DOHH2 (cell line): ENCODE results near the gene SLC7A14.

ENCODE experiments used
- H3F3A ChIP-seq: fragments of 200-600 bp; sonication (generic), shearing (Covaris generic); 2 replicates; pipeline ENCODE4 v1.6.0; 2016; ENCODE audit warnings: antibody characterized with exemption, mild to moderate bottlenecking; ENCODE audit not compliant: control insufficient read depth, insufficient read depth
- H3K27ac ChIP-seq: fragments of 200-600 bp; sonication (generic); 2 replicates; pipeline ENCODE4 v1.5.1; 2014; ENCODE audit warnings: low read depth, mild to moderate bottlenecking, low read length, moderate library complexity
- H3K27me3 ChIP-seq: fragments of 200-600 bp; sonication (generic); 2 replicates; pipeline ENCODE4 v1.6.1; 2014; ENCODE audit warnings: mild to moderate bottlenecking, low read length, mixed read lengths; ENCODE audit not compliant: control insufficient read depth
- H3K36me3 ChIP-seq: fragments of 200-600 bp; sonication (generic); 2 replicates; pipeline ENCODE4 v1.6.1; 2014; ENCODE audit warnings: mild to moderate bottlenecking, low read length, moderate library complexity, mixed read lengths; ENCODE audit not compliant: control insufficient read depth
- H3K4me1 ChIP-seq: fragments of 200-600 bp; sonication (generic); 2 replicates; pipeline ENCODE4 v1.6.1; 2014; ENCODE audit warnings: mild to moderate bottlenecking, low read length, mixed read lengths; ENCODE audit not compliant: control insufficient read depth
- H3K4me2 ChIP-seq: fragments of 200-600 bp; sonication (generic); 2 replicates; pipeline ENCODE4 v1.6.0; 2014; ENCODE audit warnings: mild to moderate bottlenecking, low read length, moderate library complexity
- H3K4me3 ChIP-seq: fragments of 200-600 bp; sonication (generic); 2 replicates; pipeline ENCODE4 v1.5.1; 2014; ENCODE audit warnings: mild to moderate bottlenecking, low read length, mixed read lengths
- H3K79me2 ChIP-seq: fragments of 200-600 bp; sonication (generic); 2 replicates; pipeline ENCODE4 v1.6.1; 2014; ENCODE audit warnings: mild to moderate bottlenecking, low read length, mixed read lengths; ENCODE audit not compliant: control insufficient read depth
- H3K9me2 ChIP-seq: fragments of 200-600 bp; sonication (generic); replicated peaks from 2 replicates; pipeline ENCODE4 v1.6.1; 2014; ENCODE audit warnings: mild to moderate bottlenecking, low read length, mixed read lengths; ENCODE audit not compliant: control insufficient read depth
- H3K9me3 ChIP-seq: fragments of 200-600 bp; sonication (generic); 2 replicates; pipeline ENCODE4 v1.6.1; 2014; ENCODE audit warnings: antibody characterized with exemption, low read length, mixed read lengths; ENCODE audit not compliant: control insufficient read depth, insufficient read depth
- H4K20me1 ChIP-seq: fragments of 200-600 bp; sonication (generic); 2 replicates; pipeline ENCODE4 v1.6.0; 2014; ENCODE audit warnings: low read depth, mild to moderate bottlenecking, antibody characterized with exemption, low read length, moderate library complexity; ENCODE audit not compliant: control insufficient read depth, insufficient read depth
- EZH2phosphoT487 ChIP-seq: fragments of 200-600 bp; sonication (generic); IDR thresholded peaks from 2 replicates; pipeline ENCODE4 v1.6.1; 2017; ENCODE audit warnings: borderline replicate concordance, mild to moderate bottlenecking, antibody characterized with exemption, low read length, moderate library complexity, mixed read lengths
- TF ChIP-seq, protein P1 (sequence below): fragments of 200-600 bp; sonication (generic); IDR thresholded peaks from one replicate; pipeline ENCODE4 v1.5.1; 2014; ENCODE audit warnings: antibody characterized with exemption, mild to moderate bottlenecking, low read depth, low read length; ENCODE audit not compliant: poor library complexity, severe bottlenecking

SLC7A14 gene

GRCh38 chr3:170531657-170532335 lies 54.1 kb downstream of the SLC7A14 start:
- Histone ChIP-seq H3K79me2 (no peaks in the 10 kb centered on the region), H3K4me3 (no peak overlapping the region), H3K36me3 (no peaks in the 10 kb centered on the region), H4K20me1 (no peaks in the 10 kb centered on the region), H3K27me3 (peaks cover 4% of the 10 kb centered on the region; the same call in 1 of the 2 replicates), H3K4me1 (no peaks in the 10 kb centered on the region), H3K9me2 (no peaks in the 10 kb centered on the region), H3K9me3 (no peaks in the 10 kb centered on the region), H3K4me2 (no peak overlapping the region), H3F3A (no peaks in the 10 kb centered on the region), H3K27ac (no peak overlapping the region)
- TF ChIP-seq, protein P1, sequence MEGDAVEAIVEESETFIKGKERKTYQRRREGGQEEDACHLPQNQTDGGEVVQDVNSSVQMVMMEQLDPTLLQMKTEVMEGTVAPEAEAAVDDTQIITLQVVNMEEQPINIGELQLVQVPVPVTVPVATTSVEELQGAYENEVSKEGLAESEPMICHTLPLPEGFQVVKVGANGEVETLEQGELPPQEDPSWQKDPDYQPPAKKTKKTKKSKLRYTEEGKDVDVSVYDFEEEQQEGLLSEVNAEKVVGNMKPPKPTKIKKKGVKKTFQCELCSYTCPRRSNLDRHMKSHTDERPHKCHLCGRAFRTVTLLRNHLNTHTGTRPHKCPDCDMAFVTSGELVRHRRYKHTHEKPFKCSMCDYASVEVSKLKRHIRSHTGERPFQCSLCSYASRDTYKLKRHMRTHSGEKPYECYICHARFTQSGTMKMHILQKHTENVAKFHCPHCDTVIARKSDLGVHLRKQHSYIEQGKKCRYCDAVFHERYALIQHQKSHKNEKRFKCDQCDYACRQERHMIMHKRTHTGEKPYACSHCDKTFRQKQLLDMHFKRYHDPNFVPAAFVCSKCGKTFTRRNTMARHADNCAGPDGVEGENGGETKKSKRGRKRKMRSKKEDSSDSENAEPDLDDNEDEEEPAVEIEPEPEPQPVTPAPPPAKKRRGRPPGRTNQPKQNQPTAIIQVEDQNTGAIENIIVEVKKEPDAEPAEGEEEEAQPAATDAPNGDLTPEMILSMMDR = no peak
- TF ChIP-seq EZH2phosphoT487 = no peak

GRCh38 chr3:170531054-170531453 lies 54.8 kb downstream of the SLC7A14 start:
- no peaks in the 10 kb centered on the region for H3K4me1 ChIP-seq

GRCh38 chr3:170529912-170530311 lies 56.0 kb downstream of the SLC7A14 start:
- Histone ChIP-seq H4K20me1 (no peaks in the 10 kb centered on the region), H3K36me3 (no peaks in the 10 kb centered on the region), H3K9me2 (no peaks in the 10 kb centered on the region), H3F3A (no peaks in the 10 kb centered on the region), H3K4me1 (no peaks in the 10 kb centered on the region), H3K4me3 (no peak overlapping the region), H3K27ac (no peak overlapping the region), H3K79me2 (no peaks in the 10 kb centered on the region), H3K4me2 (no peak overlapping the region), H3K9me3 (no peaks in the 10 kb centered on the region), H3K27me3 (no peaks in the 10 kb centered on the region)
- TF ChIP-seq, protein P1 = no peak
- TF ChIP-seq EZH2phosphoT487 = no peak

More at GRCh38 chr3:170531054-170531453, 54.8 kb downstream of the SLC7A14 start:
- no peaks in the 10 kb centered on the region for H3K9me3 ChIP-seq
- no peak overlapping the region for H3K27ac ChIP-seq
- H3K4me2 ChIP-seq = no peak overlapping the region
- no peaks in the 10 kb centered on the region for H3K27me3 ChIP-seq
- H4K20me1 ChIP-seq = no peaks in the 10 kb centered on the region
- no peak overlapping the region for H3K4me3 ChIP-seq
- TF ChIP-seq, protein P1 = no peak
- no peak for TF ChIP-seq EZH2phosphoT487
- no peaks in the 10 kb centered on the region for H3K36me3 ChIP-seq
- no peaks in the 10 kb centered on the region for H3F3A ChIP-seq
- H3K9me2 ChIP-seq = no peaks in the 10 kb centered on the region
- no peaks in the 10 kb centered on the region for H3K79me2 ChIP-seq
